HG03039 (cell line): ENCODE results near the gene AEBP2.
"Not testable (repeated sequence)": the region's sequence is repeated elsewhere in the genome, so short reads cannot be mapped to it uniquely, and the experiment has no call there.

ENCODE experiments used
- ATAC-seq: cut with Tn5 transposase; IDR thresholded peaks from one replicate; pipeline ENCODE4 v1.9.1; 2021; ENCODE audit warnings: mild to moderate bottlenecking, moderate library complexity; ENCODE audit not compliant: unreplicated experiment

Gene AEBP2

GRCh38 chr12:19453961-19454360 is 14.7 kb downstream of the AEBP2 start:
- ATAC-seq, result no peak

DNA sequence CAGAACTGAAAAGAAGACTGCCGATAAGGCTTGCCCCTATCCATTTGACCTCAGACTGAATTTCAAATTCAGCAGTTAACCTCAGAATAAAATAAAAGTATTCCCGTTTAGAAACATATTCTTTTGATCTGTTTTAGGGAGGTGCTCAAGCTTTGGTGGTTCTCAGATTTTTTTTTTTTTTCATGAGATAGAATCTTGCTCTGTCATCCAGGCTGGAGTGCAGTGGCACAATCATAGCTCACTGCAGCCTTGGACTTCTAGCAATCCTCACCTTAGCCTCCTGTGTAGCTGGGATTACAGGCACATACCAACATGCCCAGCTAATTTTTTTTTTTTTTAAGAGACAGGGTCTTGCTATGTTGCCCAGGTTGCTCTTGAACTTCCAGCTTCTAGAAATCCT is 15.5 kb downstream of the AEBP2 start:
- no peak for ATAC-seq

DNA sequence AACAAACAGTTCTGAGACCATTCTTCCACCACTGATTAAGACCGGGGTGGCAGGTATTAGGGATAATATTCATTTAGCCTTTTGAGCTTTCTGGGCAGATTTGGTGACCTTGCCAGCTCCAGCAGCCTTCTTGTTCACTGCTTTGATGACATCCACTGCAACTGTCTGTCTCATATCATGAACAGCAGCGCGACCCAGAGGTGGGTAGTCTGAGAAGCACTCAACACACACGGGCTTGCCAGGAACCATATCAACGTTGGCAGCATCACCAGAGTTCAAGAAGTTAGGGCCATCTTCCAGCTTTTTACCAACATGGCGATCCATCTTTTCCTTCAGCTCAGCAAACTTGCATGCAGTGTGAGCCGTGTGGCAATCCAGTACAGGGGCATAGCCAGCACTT is 16.9 kb downstream of the AEBP2 start:
- ATAC-seq, result no peak

DNA sequence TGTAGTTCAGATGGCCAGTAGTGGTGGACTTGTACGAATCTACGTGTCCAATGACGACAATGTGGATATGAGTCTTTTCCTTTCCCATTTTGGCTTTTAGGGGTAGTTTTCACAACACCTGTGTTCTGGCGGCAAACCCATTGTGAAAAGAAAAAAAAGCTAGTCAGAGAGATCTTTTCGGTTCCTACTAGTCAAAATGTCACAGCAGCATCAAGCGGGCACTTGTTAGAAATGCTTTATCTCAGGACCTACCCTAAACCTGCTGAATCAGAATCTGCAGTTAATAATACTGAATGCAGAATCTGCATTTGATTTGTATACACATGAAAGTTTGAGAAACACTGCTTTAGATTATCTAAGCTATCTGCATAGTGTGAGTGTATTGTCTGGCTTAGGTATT is 18.3 kb downstream of the AEBP2 start:
- ATAC-seq, result no peak

GRCh38 chr12:19458733-19459132 is 19.4 kb downstream of the AEBP2 start:
- ATAC-seq, result no peak

DNA sequence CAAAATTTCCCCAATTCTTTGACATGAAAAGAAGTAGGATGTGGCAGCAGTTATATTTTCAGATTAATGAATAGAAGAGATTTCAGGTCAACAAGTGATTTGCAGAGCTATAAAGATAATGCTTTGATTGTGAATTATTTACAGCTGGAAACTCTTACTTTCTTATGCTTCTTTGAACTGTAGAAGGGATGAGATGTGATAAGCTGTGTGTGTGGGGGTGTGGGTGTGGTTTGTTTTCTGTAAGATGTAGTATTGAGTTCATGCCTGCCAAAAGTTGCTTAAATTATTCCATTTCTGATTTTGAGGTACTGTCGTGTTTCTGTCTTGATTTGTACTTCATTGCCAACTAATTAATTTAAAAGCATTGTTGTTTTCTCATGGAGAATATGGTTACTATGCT is 22.7 kb downstream of the AEBP2 start:
- ATAC-seq, result no peak

GRCh38 chr12:19462406-19462805 is 23.1 kb downstream of the AEBP2 start:
- ATAC-seq, result no peak

- no peak for ATAC-seq
These were observed 24.9 kb downstream of the AEBP2 start for GRCh38 chr12:19464192-19464580.

- ATAC-seq, result no peak
These were observed 26.4 kb downstream of the AEBP2 start for GRCh38 chr12:19465711-19466110.

DNA sequence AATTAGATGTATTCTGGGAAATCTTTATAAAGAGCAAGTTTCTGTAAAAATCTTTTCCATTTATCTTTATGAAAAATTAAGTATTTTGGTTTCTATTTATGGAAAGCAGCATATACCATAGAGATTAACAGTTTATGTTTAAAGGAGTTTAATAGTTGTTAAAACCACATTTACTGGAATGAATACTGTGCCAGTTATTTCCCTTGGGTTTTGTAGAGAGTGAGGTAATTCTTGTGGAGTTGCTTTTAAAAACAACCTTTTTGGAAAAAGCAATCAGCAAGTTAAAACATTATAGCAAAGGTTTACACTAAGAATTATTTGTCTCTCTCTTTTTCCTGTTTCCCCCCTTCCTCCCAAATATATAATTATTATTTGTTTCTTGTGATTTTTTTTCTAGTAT is 34.9 kb downstream of the AEBP2 start:
- ATAC-seq, result no peak

GRCh38 chr12:19475884-19476505 is 36.7 kb downstream of the AEBP2 start:
- ATAC-seq, result not testable (repeated sequence)

GRCh38 chr12:19477071-19477470 is 37.8 kb downstream of the AEBP2 start:
- no peak for ATAC-seq

- ATAC-seq, result no peak
These were observed 41.2 kb downstream of the AEBP2 start for GRCh38 chr12:19480459-19480858.

GRCh38 chr12:19482036-19482435 is 42.7 kb downstream of the AEBP2 start:
- ATAC-seq, result peak; percentile 2

GRCh38 chr12:19482551-19483109 is 43.3 kb downstream of the AEBP2 start:
- ATAC-seq, result peak; percentile 94

GRCh38 chr12:19483727-19484126 is 44.4 kb downstream of the AEBP2 start:
- no peak for ATAC-seq

DNA sequence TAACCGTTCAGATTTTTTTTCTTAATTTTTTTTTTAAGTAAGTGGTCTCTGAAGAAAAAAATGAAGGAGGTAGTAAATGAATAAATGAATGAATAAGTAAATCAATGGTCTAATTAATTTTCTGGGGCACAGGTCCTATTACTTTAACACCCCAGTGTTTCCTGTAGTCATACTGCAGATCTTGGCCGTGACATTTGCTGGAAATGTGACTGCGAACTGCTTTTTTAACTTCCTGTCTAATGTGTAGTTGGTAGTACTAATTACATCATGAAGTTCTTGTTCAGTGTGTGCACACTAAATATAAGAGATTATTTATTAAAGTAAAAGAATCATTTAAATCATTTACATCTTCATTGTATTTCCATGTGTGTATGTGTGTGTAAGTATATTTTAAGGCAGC is 45.4 kb downstream of the AEBP2 start:
- ATAC-seq, result no peak

DNA sequence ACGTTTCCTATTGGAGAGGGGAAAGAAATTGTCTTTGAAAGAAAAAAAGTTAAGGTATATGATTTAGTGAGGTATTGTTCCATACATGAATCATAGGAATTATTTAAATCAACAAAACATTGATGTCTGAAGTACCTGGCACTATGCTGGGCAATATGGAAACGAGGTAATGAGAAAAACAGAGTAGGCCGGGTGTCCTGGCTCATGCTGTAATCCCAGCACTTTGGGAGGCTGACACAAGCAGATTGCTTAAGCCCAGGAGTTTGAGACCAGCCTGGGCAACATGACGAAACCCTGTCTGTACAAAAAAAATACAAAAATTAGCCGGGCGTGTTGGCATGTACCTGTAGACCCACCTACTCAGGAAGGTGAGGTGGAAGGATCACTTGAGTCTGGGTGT is 45.9 kb downstream of the AEBP2 start:
- no peak for ATAC-seq

DNA sequence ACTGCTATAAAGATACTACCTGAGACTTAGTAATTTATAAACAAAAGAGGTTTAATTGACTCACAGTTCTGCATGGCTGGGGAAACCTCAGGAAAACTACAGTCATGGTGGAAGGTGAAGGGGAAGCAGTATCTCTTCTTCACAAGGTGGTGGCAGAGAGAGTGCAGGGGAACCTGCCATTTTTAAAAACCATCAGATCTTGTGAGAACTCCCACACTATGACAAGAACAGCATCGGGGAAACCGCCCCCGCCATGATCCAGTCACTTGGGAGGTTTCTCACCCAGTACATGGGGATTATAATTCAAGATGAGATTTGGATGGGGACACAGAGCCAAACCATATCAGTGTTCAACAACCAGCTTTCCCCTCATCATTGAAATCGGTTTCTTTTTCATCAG is 49.9 kb downstream of the AEBP2 start:
- no peak for ATAC-seq

GRCh38 chr12:19490908-19491307 is 51.6 kb downstream of the AEBP2 start:
- no peak for ATAC-seq

DNA sequence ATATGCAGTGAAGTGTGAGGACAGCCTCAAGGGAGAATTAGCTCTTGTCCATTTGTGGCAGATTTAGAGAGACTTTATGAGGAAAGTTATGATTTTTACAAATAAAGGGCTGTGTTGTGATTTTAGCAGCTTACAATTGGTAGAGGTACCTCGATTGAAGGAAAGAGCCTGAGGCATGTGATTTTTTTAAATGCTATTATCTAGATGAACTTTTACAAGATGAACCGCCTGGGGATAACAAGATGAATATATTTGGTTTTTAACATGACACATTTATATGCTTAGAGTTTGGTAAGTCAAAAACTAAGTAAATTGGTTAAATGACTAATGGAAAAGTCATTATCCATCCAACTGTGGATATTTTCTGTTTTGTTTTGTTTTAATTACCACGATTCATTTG is 52.6 kb downstream of the AEBP2 start:
- no peak for ATAC-seq

DNA sequence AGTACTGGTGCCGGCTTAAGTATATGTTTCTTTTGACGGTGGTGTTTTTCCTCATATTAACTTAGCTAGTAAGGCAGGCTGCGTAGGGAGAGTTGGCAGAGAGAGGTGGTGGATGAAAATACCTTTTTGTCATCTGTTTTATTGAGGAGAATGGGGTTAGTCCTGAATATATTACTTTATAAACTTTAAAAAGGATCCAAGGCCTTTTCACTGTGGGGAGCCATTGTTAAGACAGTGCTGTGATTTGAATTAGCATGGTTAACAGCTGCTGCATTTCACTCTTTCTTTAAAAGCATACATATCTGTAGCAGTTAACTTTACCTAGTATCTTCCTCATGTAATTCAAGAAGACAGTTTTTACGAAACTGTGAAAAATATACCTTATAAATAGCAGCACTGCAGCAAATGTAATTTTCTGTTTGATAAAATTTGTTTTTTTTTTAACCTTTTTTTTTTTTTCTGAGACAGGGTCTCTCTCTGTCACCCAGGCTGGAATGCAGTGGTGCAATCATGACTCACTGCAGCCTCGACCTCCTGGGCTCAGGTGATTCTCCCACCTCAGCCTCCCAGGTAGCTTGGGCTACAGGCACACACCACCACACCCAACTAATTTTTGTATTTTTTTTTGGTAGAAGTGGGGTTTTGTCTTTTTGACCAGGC is 57.1 kb downstream of the AEBP2 start:
- ATAC-seq, result no peak

GRCh38 chr12:19498099-19498498 is 58.8 kb downstream of the AEBP2 start:
- no peak for ATAC-seq
